Activated naive CD8-positive, alpha-beta T cell treated with anti-CD3 and anti-CD28 coated beads for 36 hours (primary cell): Measurements from ENCODE around the gene RAP1GDS1. TPM values are rescaled to one million over a fixed set of nuclear protein-coding genes. Genes with fewer than 3 reads are reported as not detected.
A peak's percentile ranks its signal among the peaks of the same experiment; 100 is the strongest.
"Not testable (repeated sequence)": the region's sequence is repeated elsewhere in the genome, so short reads cannot be mapped to it uniquely, and the experiment has no call there.

Source experiments
- DNase-seq: peaks from one replicate; pipeline ENCODE4 v3.0.0; 2021
- H3K27ac Mint-ChIP-seq: one replicate; pipeline ENCODE4 v1.8.0; 2022; ENCODE audit warnings: mild to moderate bottlenecking, moderate library complexity, mixed read lengths
- H3K27me3 Mint-ChIP-seq: one replicate; pipeline ENCODE4 v1.8.0; 2022; ENCODE audit warnings: mild to moderate bottlenecking, mixed read lengths
- H3K36me3 Mint-ChIP-seq: one replicate; pipeline ENCODE4 v1.8.0; 2021; ENCODE audit warnings: mild to moderate bottlenecking, mixed read lengths
- H3K4me1 Mint-ChIP-seq: one replicate; pipeline ENCODE4 v1.8.0; 2021; ENCODE audit warnings: mixed read lengths
- H3K4me3 Mint-ChIP-seq: one replicate; pipeline ENCODE4 v1.8.0; 2022; ENCODE audit warnings: mild to moderate bottlenecking, moderate library complexity, mixed read lengths
- H3K9me3 Mint-ChIP-seq: one replicate; pipeline ENCODE4 v1.8.0; 2022; ENCODE audit warnings: mixed read lengths
- total RNA-seq, 2 experiments: library from RNA; stranded (reverse); gene quantifications; one replicate each; pipeline ENCODE4 v1.2.3, GENCODE V29; 2021

RAP1GDS1 gene
- total RNA-seq, 2 experiments from 2014 or later, result 61.8 to 62.6 TPM

GRCh38 chr4:98311656-98312055, 50.5 kb downstream of the RAP1GDS1 start:
- Mint-ChIP-seq H3K4me3 (no peak overlapping the region), H3K27me3 (no peaks in the 10 kb centered on the region), H3K9me3 (peaks cover 2% of the 10 kb centered on the region), H3K4me1 (no peaks in the 10 kb centered on the region), H3K27ac (no peak overlapping the region), H3K36me3 (peaks cover 15% of the 10 kb centered on the region)
- no peak for DNase-seq

DNA sequence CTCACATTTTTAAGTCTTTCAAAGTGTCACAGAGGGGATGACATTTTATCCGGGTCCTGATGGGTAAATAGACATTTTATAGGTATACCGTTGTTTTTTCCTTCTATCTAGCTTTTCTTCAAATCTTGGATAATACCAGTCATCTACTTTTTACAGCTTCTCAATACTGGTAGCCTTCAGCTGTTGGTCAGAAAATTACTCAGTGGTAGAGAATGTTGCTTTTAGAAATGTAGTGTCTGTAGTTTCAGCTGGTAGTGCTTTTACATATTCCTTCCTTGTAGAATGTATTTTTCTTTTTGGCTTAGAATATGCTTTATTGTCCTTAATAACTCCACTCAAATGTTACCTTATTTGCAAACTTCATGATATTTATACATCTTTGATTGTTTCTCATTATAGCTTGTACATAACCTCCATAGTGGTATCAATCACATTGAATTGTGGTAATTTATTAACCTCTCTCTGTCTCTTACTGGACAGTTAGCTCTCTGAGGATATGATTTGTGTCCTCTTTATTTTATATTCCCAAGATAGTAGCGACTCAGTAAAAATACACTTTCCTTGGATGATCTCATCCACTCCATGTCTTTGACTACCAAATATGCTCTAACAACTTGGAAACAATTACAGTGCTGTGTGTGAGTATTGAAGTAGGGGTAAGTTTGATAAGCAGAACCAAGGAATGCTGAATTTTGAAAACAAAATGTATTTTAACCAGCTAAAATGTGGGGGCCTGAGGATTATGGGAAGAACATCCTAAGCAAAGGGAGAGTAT, 53.8 kb downstream of the RAP1GDS1 start:
- peaks cover 11% of the 10 kb centered on the region for H3K9me3 Mint-ChIP-seq
- H3K27ac Mint-ChIP-seq, result no peak overlapping the region
- no peak for DNase-seq
- no peak overlapping the region for H3K4me3 Mint-ChIP-seq
- H3K4me1 Mint-ChIP-seq, result peaks cover 5% of the 10 kb centered on the region
- H3K36me3 Mint-ChIP-seq, result peaks cover 36% of the 10 kb centered on the region
- no peaks in the 10 kb centered on the region for H3K27me3 Mint-ChIP-seq

- Mint-ChIP-seq H3K36me3 (peaks cover 28% of the 10 kb centered on the region), H3K27me3 (no peaks in the 10 kb centered on the region), H3K4me3 (no peak overlapping the region), H3K9me3 (peaks cover 11% of the 10 kb centered on the region), H3K27ac (peak overlapping the region; percentile 9), H3K4me1 (peaks cover 5% of the 10 kb centered on the region)
- DNase-seq, result no peak
Observed at GRCh38 chr4:98318521-98318920, 57.3 kb downstream of the RAP1GDS1 start.

DNA sequence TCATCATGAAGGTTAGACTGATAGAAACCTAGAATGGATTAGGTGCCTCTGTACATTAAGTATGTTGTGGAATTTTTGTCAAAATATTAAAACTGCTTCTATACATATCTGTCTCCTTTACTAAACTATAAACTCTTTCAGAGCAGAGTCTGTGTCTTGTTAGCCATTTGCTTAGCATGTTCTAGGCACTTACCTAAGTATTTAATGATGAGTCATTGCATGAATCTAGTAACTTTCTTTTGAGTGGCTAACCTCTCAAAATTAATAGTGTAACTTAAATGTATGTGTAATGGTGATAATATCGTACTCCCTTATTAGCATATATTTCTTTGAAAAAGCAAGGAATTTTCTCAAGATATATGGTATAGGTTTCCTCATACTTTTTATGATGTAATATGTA, 57.8 kb downstream of the RAP1GDS1 start:
- no peak for DNase-seq
- Mint-ChIP-seq H3K36me3 (peaks cover 24% of the 10 kb centered on the region), H3K4me3 (no peak overlapping the region), H3K4me1 (peaks cover 5% of the 10 kb centered on the region), H3K27ac (no peak overlapping the region), H3K9me3 (peaks cover 11% of the 10 kb centered on the region), H3K27me3 (no peaks in the 10 kb centered on the region)

GRCh38 chr4:98326168-98326567, 65.0 kb downstream of the RAP1GDS1 start:
- H3K9me3 Mint-ChIP-seq, result peaks cover 23% of the 10 kb centered on the region
- no peak overlapping the region for H3K4me3 Mint-ChIP-seq
- peaks cover 2% of the 10 kb centered on the region for H3K4me1 Mint-ChIP-seq
- H3K27ac Mint-ChIP-seq, result no peak overlapping the region
- no peak for DNase-seq
- no peaks in the 10 kb centered on the region for H3K27me3 Mint-ChIP-seq
- H3K36me3 Mint-ChIP-seq, result peaks cover 39% of the 10 kb centered on the region

DNA sequence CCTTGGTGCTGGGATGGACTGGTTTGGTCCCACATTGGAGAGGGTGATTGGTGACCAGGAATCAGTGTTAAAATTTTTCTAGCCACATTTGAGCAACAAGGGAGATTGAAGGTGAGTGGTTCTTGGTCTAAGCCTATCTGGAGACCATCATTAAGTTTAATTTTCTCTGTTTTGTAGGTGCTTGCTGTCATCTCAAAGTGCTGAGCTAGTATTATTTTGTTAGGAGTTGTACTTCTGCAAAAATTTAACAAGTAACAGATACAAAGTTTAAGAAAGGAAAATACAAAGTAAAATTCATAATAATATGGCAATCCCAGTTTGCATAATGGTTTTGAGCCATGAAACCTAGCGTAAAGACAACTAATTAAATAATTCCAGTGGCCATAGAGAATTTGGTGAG, 66.5 kb downstream of the RAP1GDS1 start:
- no peak for DNase-seq
- Mint-ChIP-seq H3K27ac (no peak overlapping the region), H3K4me3 (no peak overlapping the region), H3K4me1 (peaks cover 2% of the 10 kb centered on the region), H3K36me3 (peaks cover 47% of the 10 kb centered on the region), H3K9me3 (peaks cover 27% of the 10 kb centered on the region), H3K27me3 (no peaks in the 10 kb centered on the region)

GRCh38 chr4:98329879-98330640, 68.9 kb downstream of the RAP1GDS1 start:
- DNase-seq, H3K27me3 Mint-ChIP-seq, H3K27ac Mint-ChIP-seq, H3K4me1 Mint-ChIP-seq, H3K4me3 Mint-ChIP-seq: not testable (repeated sequence)
- Mint-ChIP-seq H3K9me3 (peaks cover 33% of the 10 kb centered on the region), H3K36me3 (peaks cover 53% of the 10 kb centered on the region)

- H3K27me3 Mint-ChIP-seq, result no peaks in the 10 kb centered on the region
- no peak overlapping the region for H3K4me3 Mint-ChIP-seq
- H3K36me3 Mint-ChIP-seq, result peaks cover 62% of the 10 kb centered on the region
- peaks cover 3% of the 10 kb centered on the region for H3K4me1 Mint-ChIP-seq
- DNase-seq, result no peak
- no peak overlapping the region for H3K27ac Mint-ChIP-seq
- peaks cover 31% of the 10 kb centered on the region for H3K9me3 Mint-ChIP-seq
Observed at GRCh38 chr4:98332017-98332416, 70.8 kb downstream of the RAP1GDS1 start.

GRCh38 chr4:98334461-98334860, 73.3 kb downstream of the RAP1GDS1 start:
- DNase-seq, result no peak
- Mint-ChIP-seq H3K9me3 (peaks cover 26% of the 10 kb centered on the region), H3K4me1 (peaks cover 2% of the 10 kb centered on the region), H3K36me3 (peaks cover 55% of the 10 kb centered on the region), H3K27ac (no peak overlapping the region), H3K27me3 (no peaks in the 10 kb centered on the region), H3K4me3 (no peak overlapping the region)

- H3K36me3 Mint-ChIP-seq, result peaks cover 41% of the 10 kb centered on the region
- H3K27ac Mint-ChIP-seq, result no peak overlapping the region
- peaks cover 2% of the 10 kb centered on the region for H3K4me1 Mint-ChIP-seq
- peaks cover 15% of the 10 kb centered on the region for H3K9me3 Mint-ChIP-seq
- H3K27me3 Mint-ChIP-seq, result no peaks in the 10 kb centered on the region
- no peak for DNase-seq
- no peak overlapping the region for H3K4me3 Mint-ChIP-seq
Observed at GRCh38 chr4:98338761-98339438, 77.7 kb downstream of the RAP1GDS1 start.

- no peak overlapping the region for H3K27ac Mint-ChIP-seq
- no peak for DNase-seq
- H3K9me3 Mint-ChIP-seq, result peaks cover 10% of the 10 kb centered on the region
- no peaks in the 10 kb centered on the region for H3K27me3 Mint-ChIP-seq
- H3K4me1 Mint-ChIP-seq, result peaks cover 2% of the 10 kb centered on the region
- H3K36me3 Mint-ChIP-seq, result peaks cover 39% of the 10 kb centered on the region
- H3K4me3 Mint-ChIP-seq, result no peak overlapping the region
Observed at GRCh38 chr4:98341309-98341708, 80.1 kb downstream of the RAP1GDS1 start.

GRCh38 chr4:98343626-98344025, 82.4 kb downstream of the RAP1GDS1 start:
- H3K27ac Mint-ChIP-seq, result no peak overlapping the region
- no peak for DNase-seq
- H3K4me1 Mint-ChIP-seq, result no peaks in the 10 kb centered on the region
- H3K4me3 Mint-ChIP-seq, result no peak overlapping the region
- peaks cover 44% of the 10 kb centered on the region for H3K36me3 Mint-ChIP-seq
- no peaks in the 10 kb centered on the region for H3K27me3 Mint-ChIP-seq
- H3K9me3 Mint-ChIP-seq, result peaks cover 8% of the 10 kb centered on the region

DNA sequence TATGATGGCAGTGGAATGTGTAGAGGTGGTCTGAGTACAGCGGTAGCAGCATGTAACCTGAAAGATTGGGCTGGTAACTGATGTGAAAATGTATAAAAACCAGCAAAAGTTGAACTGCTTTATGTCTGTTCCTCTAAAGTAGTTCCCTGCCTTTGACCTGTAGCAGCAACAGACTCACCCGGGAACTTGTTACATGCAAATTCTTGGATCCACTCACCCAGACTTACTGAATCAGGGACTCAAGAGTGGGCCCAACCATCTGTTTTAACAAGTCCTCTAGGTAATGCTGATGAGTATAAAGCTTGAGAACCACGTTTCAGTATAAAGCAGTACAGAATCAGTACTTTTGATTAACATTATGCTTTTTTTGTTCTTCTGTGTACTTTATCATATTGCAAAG, 84.7 kb downstream of the RAP1GDS1 start:
- no peak for DNase-seq
- Mint-ChIP-seq H3K9me3 (peaks cover 6% of the 10 kb centered on the region), H3K27ac (no peak overlapping the region), H3K4me3 (no peak overlapping the region), H3K4me1 (peaks cover 2% of the 10 kb centered on the region), H3K27me3 (no peaks in the 10 kb centered on the region), H3K36me3 (peaks cover 44% of the 10 kb centered on the region)

DNA sequence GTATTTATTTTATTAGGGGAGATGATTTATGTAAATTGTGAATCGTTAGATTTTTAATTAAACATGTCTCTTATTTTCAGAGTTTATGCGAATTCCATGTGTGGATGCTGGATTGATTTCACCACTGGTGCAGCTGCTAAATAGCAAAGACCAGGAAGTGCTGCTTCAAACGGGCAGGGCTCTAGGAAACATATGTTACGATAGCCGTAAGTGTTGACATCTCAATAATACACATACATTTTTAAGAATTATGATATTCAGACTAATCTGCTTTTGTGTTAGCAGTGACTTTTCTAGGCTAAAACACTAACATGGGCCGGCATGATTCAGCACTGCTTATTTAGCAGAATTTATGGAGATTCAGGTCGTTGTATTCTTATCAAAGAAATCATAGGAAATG, 91.2 kb downstream of the RAP1GDS1 start:
- H3K27ac Mint-ChIP-seq, result no peak overlapping the region
- peaks cover 6% of the 10 kb centered on the region for H3K4me1 Mint-ChIP-seq
- DNase-seq, result no peak
- H3K27me3 Mint-ChIP-seq, result no peaks in the 10 kb centered on the region
- no peak overlapping the region for H3K4me3 Mint-ChIP-seq
- H3K36me3 Mint-ChIP-seq, result peaks cover 50% of the 10 kb centered on the region
- H3K9me3 Mint-ChIP-seq, result peaks cover 5% of the 10 kb centered on the region

DNA sequence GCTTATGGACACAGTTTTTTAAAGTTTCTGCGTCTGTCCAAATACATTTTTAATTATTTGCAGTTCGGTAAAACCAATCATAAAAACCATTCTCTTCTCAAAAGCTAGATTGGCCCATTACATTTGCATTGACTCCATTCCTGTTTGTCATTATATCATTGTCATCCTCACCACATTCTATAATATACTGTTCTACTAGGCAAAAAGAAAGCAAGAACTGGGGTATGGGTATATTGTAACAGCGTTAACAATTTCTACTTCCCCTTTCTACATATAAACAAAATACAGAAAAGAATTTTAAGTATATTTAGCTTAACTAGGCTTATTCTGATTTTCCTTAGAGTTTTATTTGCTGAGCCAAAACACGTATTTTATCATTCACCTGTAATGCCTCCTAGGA, 91.8 kb downstream of the RAP1GDS1 start:
- Mint-ChIP-seq H3K4me1 (peaks cover 6% of the 10 kb centered on the region), H3K4me3 (no peak overlapping the region), H3K36me3 (peaks cover 46% of the 10 kb centered on the region), H3K27me3 (no peaks in the 10 kb centered on the region), H3K27ac (no peak overlapping the region), H3K9me3 (peaks cover 5% of the 10 kb centered on the region)
- no peak for DNase-seq
